OCI-LY7 (cell line): ENCODE results near the gene CACNB1. TPM values are rescaled to one million over a fixed set of nuclear protein-coding genes. Genes with fewer than 3 reads are reported as not detected.

Experiments
- BruUV-seq: library from RNA; stranded (reverse); fragments of 400-500 nt; replicated peaks from 2 replicates; lab custom pipeline; 2021; lab: Mats Ljungman, UMichigan
- CTCF ChIA-PET: fragments of 300-600 bp; sonication (Branson Sonifier 250); formaldehyde crosslinking; loops from one replicate; lab custom pipeline; 2022; ENCODE audit warnings: antibody characterized with exemption; ENCODE audit not compliant: unreplicated experiment; lab: Charles Lee
- POLR2A ChIA-PET: fragments of 300-600 bp; sonication (Branson Sonifier 250); formaldehyde crosslinking; loops from one replicate; lab custom pipeline; 2022; ENCODE audit warnings: antibody characterized with exemption; lab: Charles Lee
- DNase-seq: peaks from one replicate; pipeline ENCODE4 v3.0.0-alpha.2; 2015; ENCODE audit warnings: low spot score
- H2AFZ ChIP-seq: fragments of 200-600 bp; sonication (generic), shearing (Covaris generic); 2 replicates; pipeline ENCODE4 v1.6.1; 2014; ENCODE audit warnings: mild to moderate bottlenecking, antibody characterized with exemption, low read length, moderate library complexity
- H3K27ac ChIP-seq: fragments of 200-600 bp; sonication (generic); 2 replicates; pipeline ENCODE4 v1.5.1; 2014; ENCODE audit warnings: mixed run types, low read depth, mild to moderate bottlenecking, moderate library complexity, low read length, inconsistent platforms; ENCODE audit not compliant: poor library complexity, severe bottlenecking
- H3K36me3 ChIP-seq: fragments of 200-600 bp; sonication (generic); 2 replicates; pipeline ENCODE4 v1.6.1; 2014; ENCODE audit warnings: mild to moderate bottlenecking, antibody characterized with exemption, low read length, moderate library complexity, mixed read lengths; ENCODE audit not compliant: insufficient read depth
- H3K4me1 ChIP-seq: fragments of 200-600 bp; sonication (generic); 2 replicates; pipeline ENCODE4 v1.5.1; 2014; ENCODE audit warnings: mild to moderate bottlenecking, low read length; ENCODE audit not compliant: insufficient read depth, poor library complexity, severe bottlenecking
- H3K4me2 ChIP-seq: fragments of 200-600 bp; sonication (generic); 2 replicates; pipeline ENCODE4 v1.6.1; 2014; ENCODE audit warnings: mild to moderate bottlenecking, low read length
- H3K4me3 ChIP-seq: fragments of 200-600 bp; sonication (generic); 2 replicates; pipeline ENCODE4 v1.5.1; 2014; ENCODE audit warnings: mild to moderate bottlenecking, low read depth, low read length; ENCODE audit not compliant: poor library complexity, severe bottlenecking
- H3K79me2 ChIP-seq: fragments of 200-600 bp; sonication (generic); 2 replicates; pipeline ENCODE4 v1.6.1; 2016; ENCODE audit warnings: low read depth, mild to moderate bottlenecking, low read length, moderate library complexity, mixed read lengths; ENCODE audit not compliant: insufficient read depth
- H3K9me2 ChIP-seq: fragments of 200-600 bp; sonication (generic); 2 replicates; pipeline ENCODE4 v1.6.1; 2016; ENCODE audit warnings: mild to moderate bottlenecking, low read length, mixed read lengths; ENCODE audit not compliant: insufficient read depth
- H3K9me3 ChIP-seq: fragments of 200-600 bp; sonication (generic); 2 replicates; pipeline ENCODE4 v1.6.1; 2014; ENCODE audit warnings: mild to moderate bottlenecking, mixed run types, low read length, mixed read lengths
- H4K20me1 ChIP-seq: fragments of 200-600 bp; sonication (generic); 2 replicates; pipeline ENCODE4 v1.6.1; 2014; ENCODE audit warnings: mild to moderate bottlenecking, antibody characterized with exemption, low read length, moderate library complexity, mixed read lengths; ENCODE audit not compliant: insufficient read depth
- EZH2phosphoT487 ChIP-seq: fragments of 200-600 bp; sonication (generic); IDR thresholded peaks from 2 replicates; pipeline ENCODE4 v1.6.1; 2018; ENCODE audit warnings: low read depth, borderline replicate concordance, mild to moderate bottlenecking, mixed run types, antibody characterized with exemption, low read length, moderate library complexity, mixed read lengths
- intact Hi-C: fragments of 100-400 bp; cut with micrococcal nuclease; formaldehyde crosslinking; loops from one replicate; pipeline ENCODE4 v1.10.0; 2022; ENCODE audit not compliant: unreplicated experiment
- total RNA-seq, 2 experiments: library from RNA; depleted of rRNA in 1 of 2; stranded (reverse); fragments of >200 nt in 1 of 2; shearing (Covaris generic) in 1 of 2; gene quantifications; 2 replicates each; pipeline ENCODE4 v1.2.3, GENCODE V29; 2014 to 2022
- TF ChIP-seq, protein P1 (sequence below): fragments of 200-600 bp; sonication (generic); conservative IDR thresholded peaks from 2 replicates; pipeline ENCODE4 v1.5.1; 2014; ENCODE audit warnings: mild to moderate bottlenecking, antibody characterized with exemption, low read length, moderate library complexity, mixed read lengths

Gene CACNB1
- total RNA-seq, 2 experiments from 2014 or later = 23.7 to 30.9 TPM

DNA sequence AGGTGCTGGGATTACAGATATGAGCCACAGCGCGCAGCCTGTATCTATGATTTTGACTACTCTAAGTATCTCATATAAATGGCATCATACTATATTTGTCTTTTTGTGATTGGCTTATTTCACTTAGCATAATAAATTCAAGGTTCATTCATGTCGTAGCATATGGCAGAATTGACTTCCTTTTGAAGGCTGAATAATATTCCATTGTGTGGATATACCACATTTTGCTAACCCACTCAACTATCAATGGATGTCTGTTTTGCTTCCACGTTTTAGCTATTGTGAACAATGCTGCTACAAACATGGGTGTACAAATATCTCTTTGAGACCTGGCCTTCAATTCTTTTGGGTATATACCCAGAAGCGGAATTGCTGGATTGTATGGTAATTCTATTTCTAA is 56.2 kb downstream of the CACNB1 start:
- CTCF ChIA-PET = no interaction called here
- no peak overlapping the region for H3K4me2 ChIP-seq
- H3K79me2 ChIP-seq = no peaks in the 10 kb centered on the region
- H4K20me1 ChIP-seq = no peaks in the 10 kb centered on the region
- no peak for DNase-seq
- TF ChIP-seq, protein P1, sequence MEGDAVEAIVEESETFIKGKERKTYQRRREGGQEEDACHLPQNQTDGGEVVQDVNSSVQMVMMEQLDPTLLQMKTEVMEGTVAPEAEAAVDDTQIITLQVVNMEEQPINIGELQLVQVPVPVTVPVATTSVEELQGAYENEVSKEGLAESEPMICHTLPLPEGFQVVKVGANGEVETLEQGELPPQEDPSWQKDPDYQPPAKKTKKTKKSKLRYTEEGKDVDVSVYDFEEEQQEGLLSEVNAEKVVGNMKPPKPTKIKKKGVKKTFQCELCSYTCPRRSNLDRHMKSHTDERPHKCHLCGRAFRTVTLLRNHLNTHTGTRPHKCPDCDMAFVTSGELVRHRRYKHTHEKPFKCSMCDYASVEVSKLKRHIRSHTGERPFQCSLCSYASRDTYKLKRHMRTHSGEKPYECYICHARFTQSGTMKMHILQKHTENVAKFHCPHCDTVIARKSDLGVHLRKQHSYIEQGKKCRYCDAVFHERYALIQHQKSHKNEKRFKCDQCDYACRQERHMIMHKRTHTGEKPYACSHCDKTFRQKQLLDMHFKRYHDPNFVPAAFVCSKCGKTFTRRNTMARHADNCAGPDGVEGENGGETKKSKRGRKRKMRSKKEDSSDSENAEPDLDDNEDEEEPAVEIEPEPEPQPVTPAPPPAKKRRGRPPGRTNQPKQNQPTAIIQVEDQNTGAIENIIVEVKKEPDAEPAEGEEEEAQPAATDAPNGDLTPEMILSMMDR = no peak
- no peak for TF ChIP-seq EZH2phosphoT487
- intact Hi-C loops = no loop called here
- no peaks in the 10 kb centered on the region for H3K9me2 ChIP-seq
- no peak overlapping the region for H3K4me3 ChIP-seq
- no TSS peak for BruUV-seq
- no peaks in the 10 kb centered on the region for H3K36me3 ChIP-seq
- H2AFZ ChIP-seq = no peak overlapping the region
- H3K4me1 ChIP-seq = peaks cover 18% of the 10 kb centered on the region
- POLR2A ChIA-PET = interaction anchor here (0.7 kb wide), 1 partner anchor 49 kb away, joined by 3 read pairs; no protein-coding TSS in a partner anchor
- 0 out of 2 replicates have a peak, but pooled peaks cover 5% of the 10 kb centered on the region for H3K9me3 ChIP-seq
- H3K27ac ChIP-seq = no peak overlapping the region

DNA sequence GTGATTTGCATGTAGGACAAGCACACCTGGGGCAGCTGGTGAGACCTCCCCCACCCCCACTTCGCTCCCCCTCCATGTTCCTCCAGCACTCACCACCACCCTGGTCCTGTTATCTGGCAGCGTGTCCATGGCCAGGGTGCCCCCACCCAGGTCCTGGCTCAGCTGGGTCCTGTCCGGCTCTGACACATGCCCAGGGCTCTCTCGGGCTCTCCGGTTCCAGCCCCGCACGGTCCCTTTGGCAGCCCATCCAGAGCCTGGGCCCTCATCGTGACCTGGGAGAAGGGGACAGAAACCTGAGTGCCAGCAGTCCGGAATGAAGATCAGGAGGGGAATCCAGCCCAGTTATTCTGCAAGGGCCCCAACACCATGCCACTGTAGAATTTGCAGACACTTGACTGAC is 57.9 kb downstream of the CACNB1 start:
- BruUV-seq = no TSS peak
- ChIA-PET POLR2A (interaction anchor here (0.5 to 0.6 kb wide), 2 partner anchors 64 to 290 kb away, joined by 3 read pairs; no protein-coding TSS in a partner anchor), CTCF (no interaction called here)
- H3K79me2 ChIP-seq = no peaks in the 10 kb centered on the region
- no peaks in the 10 kb centered on the region for H3K36me3 ChIP-seq
- peak overlapping the region; percentile 44; the same call in 1 of the 2 replicates for H2AFZ ChIP-seq
- TF ChIP-seq, protein P1 = no peak
- TF ChIP-seq EZH2phosphoT487 = no peak
- H3K27ac ChIP-seq = no peak overlapping the region
- peaks cover 18% of the 10 kb centered on the region for H3K4me1 ChIP-seq
- peak overlapping the region; percentile 54 for H3K4me2 ChIP-seq
- intact Hi-C loops = no loop called here
- H3K9me2 ChIP-seq = no peaks in the 10 kb centered on the region
- H4K20me1 ChIP-seq = no peaks in the 10 kb centered on the region
- no peak overlapping the region for H3K4me3 ChIP-seq
- H3K9me3 ChIP-seq = 0 out of 2 replicates have a peak, but pooled peaks cover 5% of the 10 kb centered on the region
- DNase-seq = no peak

DNA sequence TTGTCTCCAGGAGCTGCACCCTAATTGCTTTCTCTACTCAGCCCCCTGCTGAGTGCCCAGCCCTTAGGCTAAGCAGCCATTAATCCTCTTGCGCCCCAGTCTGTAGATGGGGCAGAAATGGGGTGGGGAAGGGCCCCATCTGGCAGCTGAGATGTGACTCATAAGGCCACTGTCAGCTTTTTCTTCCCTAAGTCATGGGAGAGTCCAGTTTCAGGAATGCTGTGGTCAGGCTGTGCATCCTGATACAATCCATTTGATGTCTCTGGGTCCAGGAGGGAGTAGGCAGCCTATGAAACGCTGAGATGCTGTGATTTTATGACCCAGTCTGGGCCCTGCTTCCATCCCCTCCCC is 58.3 kb downstream of the CACNB1 start:
- CTCF ChIA-PET = no interaction called here
- TF ChIP-seq, protein P1 = no peak
- no peak for TF ChIP-seq EZH2phosphoT487
- no TSS peak for BruUV-seq
- DNase-seq = no peak
- Histone ChIP-seq H3K27ac (no peak overlapping the region), H3K36me3 (no peaks in the 10 kb centered on the region), H3K4me3 (no peak overlapping the region), H3K9me2 (no peaks in the 10 kb centered on the region), H4K20me1 (no peaks in the 10 kb centered on the region), H3K4me1 (peaks cover 18% of the 10 kb centered on the region), H2AFZ (peak overlapping the region; percentile 44; the same call in 1 of the 2 replicates), H3K9me3 (0 out of 2 replicates have a peak, but pooled peaks cover 5% of the 10 kb centered on the region), H3K4me2 (peak overlapping the region; percentile 54), H3K79me2 (no peaks in the 10 kb centered on the region)
- intact Hi-C loops = no loop called here
- POLR2A ChIA-PET = interaction anchor here (0.5 kb wide), 1 partner anchor 290 kb away, joined by 3 read pairs; no protein-coding TSS in a partner anchor
